Left ventricle myocardium inferior (tissue), 1 donor: Measurements from ENCODE around the gene RPRD1B. TPM values are rescaled to one million over a fixed set of nuclear protein-coding genes. Genes with fewer than 3 reads are reported as not detected.

ENCODE experiments used
- DNase-seq: peaks from one replicate; pipeline ENCODE4 v3.0.0-alpha.2; 2020
- H3K27ac ChIP-seq: fragments of 200-600 bp; replicated peaks from 2 replicates; pipeline ENCODE4 v1.8.0; 2021
- H3K27me3 ChIP-seq: fragments of 200-600 bp; 2 replicates; pipeline ENCODE4 v1.8.0; 2021; ENCODE audit warnings: low read depth
- H3K36me3 ChIP-seq: fragments of 200-600 bp; 2 replicates; pipeline ENCODE4 v1.8.0; 2021
- H3K4me1 ChIP-seq: fragments of 200-600 bp; 2 replicates; pipeline ENCODE4 v1.8.0; 2021
- H3K4me3 ChIP-seq: fragments of 200-600 bp; 2 replicates; pipeline ENCODE4 v1.8.0; 2021; ENCODE audit warnings: mild to moderate bottlenecking, moderate library complexity
- H3K9me3 ChIP-seq: fragments of 200-600 bp; replicated peaks from 2 replicates; pipeline ENCODE4 v1.8.0; 2021
- intact Hi-C: fragments of 100-400 bp; cut with micrococcal nuclease; formaldehyde crosslinking; loops from one replicate; pipeline ENCODE4 v1.11.0; 2022
- total RNA-seq: library from RNA; stranded (reverse); fragmentation: NEBNext Ultra II Directional; extraction: Animal tissue kit (Norgen Biotek cat#: 25700); gene quantifications from one replicate; pipeline ENCODE4 v1.2.1, GENCODE V29; 2021
- TF ChIP-seq, protein P1 (sequence below): fragments of 200-600 bp; IDR thresholded peaks from 2 replicates; pipeline ENCODE4 v1.8.0; 2021; ENCODE audit warnings: antibody characterized with exemption, mild to moderate bottlenecking, borderline replicate concordance
- donor health status: DM: no; HTN: yes; CAD: no; lungs with severe emphysema.

RPRD1B gene
- total RNA-seq, 1 donor from 2014 or later: 58.9 TPM

DNA sequence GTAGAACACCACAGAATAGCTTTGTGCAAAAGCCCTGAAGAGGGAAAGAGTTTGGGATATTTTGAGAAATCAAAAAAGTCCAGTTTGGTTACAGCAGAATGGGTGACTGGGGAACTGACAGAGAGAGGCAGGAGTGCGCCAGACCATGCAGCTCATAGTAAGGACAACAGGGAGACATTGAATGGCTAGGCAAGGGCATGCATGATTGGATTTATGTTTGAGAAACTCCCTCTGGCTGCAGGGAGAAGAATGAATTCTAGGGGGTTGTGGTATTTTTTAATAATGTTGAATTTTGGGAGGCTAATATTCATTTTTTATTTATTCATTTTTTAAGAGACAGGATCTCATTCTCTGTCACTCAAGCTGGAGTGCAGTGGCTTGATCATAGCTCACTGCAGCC, 81.7 kb downstream of the RPRD1B start:
- H3K36me3 ChIP-seq: no peaks in the 10 kb centered on the region
- H3K9me3 ChIP-seq: no peaks in the 10 kb centered on the region
- TF ChIP-seq, protein P1, sequence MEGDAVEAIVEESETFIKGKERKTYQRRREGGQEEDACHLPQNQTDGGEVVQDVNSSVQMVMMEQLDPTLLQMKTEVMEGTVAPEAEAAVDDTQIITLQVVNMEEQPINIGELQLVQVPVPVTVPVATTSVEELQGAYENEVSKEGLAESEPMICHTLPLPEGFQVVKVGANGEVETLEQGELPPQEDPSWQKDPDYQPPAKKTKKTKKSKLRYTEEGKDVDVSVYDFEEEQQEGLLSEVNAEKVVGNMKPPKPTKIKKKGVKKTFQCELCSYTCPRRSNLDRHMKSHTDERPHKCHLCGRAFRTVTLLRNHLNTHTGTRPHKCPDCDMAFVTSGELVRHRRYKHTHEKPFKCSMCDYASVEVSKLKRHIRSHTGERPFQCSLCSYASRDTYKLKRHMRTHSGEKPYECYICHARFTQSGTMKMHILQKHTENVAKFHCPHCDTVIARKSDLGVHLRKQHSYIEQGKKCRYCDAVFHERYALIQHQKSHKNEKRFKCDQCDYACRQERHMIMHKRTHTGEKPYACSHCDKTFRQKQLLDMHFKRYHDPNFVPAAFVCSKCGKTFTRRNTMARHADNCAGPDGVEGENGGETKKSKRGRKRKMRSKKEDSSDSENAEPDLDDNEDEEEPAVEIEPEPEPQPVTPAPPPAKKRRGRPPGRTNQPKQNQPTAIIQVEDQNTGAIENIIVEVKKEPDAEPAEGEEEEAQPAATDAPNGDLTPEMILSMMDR: peak; percentile 45
- no peak for DNase-seq
- H3K27ac ChIP-seq: no peak overlapping the region
- peaks cover 30% of the 10 kb centered on the region for H3K4me1 ChIP-seq
- intact Hi-C loops: no loop called here
- no peak overlapping the region for H3K4me3 ChIP-seq
- H3K27me3 ChIP-seq: no peaks in the 10 kb centered on the region

DNA sequence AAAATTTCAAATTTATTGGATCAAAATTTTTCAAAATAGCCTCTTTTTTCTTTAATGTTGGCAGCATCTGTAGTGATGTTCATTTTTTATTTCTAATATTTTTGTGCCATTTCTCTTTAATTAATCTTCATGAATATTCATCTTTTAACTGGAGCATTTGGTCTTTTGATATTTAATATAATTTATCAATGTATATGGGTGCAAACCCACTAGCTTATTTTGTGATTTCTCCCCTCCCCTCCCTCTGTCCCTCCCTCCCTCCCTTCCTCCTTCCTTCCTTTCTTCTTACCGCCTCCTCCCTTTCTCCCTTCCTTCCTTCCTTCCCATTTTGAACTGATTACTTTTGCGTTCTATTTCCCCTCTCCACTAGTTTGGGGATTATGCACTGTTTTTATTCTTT, 82.3 kb downstream of the RPRD1B start:
- H3K4me3 ChIP-seq: no peak overlapping the region
- TF ChIP-seq, protein P1: no peak
- H3K36me3 ChIP-seq: no peaks in the 10 kb centered on the region
- no peaks in the 10 kb centered on the region for H3K9me3 ChIP-seq
- no peak overlapping the region for H3K27ac ChIP-seq
- intact Hi-C loops: no loop called here
- no peak for DNase-seq
- H3K4me1 ChIP-seq: peaks cover 23% of the 10 kb centered on the region
- no peaks in the 10 kb centered on the region for H3K27me3 ChIP-seq

DNA sequence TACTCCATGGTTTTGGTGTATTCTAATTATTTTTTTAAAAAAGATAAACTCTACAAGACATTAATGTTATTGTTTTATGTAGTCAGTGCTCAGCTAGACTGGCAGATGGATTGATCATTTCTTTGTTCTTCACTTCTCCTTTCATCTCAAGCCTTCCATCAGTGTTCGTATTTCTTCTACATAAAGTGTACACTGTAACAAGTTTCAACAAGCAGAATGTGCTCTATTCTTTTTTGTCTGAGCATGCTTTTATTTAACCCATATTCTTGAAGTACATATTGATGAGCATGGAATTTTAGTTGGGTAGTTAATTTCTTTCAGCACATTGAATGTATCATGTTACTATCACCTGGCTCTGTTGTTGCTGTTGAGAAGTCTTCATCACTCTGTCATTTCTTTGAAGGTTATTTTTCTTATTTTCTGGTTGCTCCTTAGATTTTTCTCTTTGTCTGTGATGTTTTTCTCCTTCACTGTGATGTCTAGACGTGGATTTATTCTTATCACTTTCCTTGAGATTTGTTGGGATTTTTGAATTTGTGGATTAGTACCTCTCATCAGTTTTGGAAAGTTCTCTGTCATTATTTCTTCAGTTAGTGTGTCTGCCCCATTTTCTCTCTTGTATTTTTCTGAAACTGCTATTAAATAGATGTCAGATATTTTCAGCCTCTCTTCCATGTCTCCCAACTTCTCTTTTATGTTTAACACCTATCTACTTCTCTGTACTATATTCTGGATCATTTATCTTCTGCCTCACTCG, 83.0 kb downstream of the RPRD1B start:
- Histone ChIP-seq H3K4me1 (peaks cover 16% of the 10 kb centered on the region), H3K27me3 (no peaks in the 10 kb centered on the region), H3K36me3 (no peaks in the 10 kb centered on the region), H3K27ac (no peak overlapping the region), H3K4me3 (no peak overlapping the region), H3K9me3 (no peaks in the 10 kb centered on the region)
- intact Hi-C loops: no loop called here
- no peak for DNase-seq
- TF ChIP-seq, protein P1: no peak

DNA sequence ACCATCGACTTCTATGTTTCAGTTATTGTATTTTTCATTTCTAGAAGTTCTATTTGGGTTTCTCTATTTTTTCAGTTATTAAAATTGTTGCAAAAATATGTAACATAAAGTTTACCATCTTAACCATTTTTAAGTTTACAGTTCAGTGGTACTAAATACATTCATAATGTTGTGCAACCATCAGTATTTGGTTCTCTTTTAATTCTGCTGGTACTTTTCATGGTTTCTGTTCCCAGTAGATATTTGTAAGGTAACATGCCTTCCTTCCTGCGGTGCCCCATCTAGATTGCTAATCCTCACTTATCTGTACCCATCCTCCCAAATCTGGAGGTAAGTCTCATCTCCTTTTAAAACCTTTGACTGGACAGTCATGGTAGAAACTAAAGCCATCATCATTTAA, 83.7 kb downstream of the RPRD1B start:
- Histone ChIP-seq H3K9me3 (no peaks in the 10 kb centered on the region), H3K4me3 (no peak overlapping the region), H3K36me3 (no peaks in the 10 kb centered on the region), H3K4me1 (peaks cover 12% of the 10 kb centered on the region), H3K27ac (no peak overlapping the region), H3K27me3 (no peaks in the 10 kb centered on the region)
- no peak for DNase-seq
- TF ChIP-seq, protein P1: no peak
- intact Hi-C loops: no loop called here

DNA sequence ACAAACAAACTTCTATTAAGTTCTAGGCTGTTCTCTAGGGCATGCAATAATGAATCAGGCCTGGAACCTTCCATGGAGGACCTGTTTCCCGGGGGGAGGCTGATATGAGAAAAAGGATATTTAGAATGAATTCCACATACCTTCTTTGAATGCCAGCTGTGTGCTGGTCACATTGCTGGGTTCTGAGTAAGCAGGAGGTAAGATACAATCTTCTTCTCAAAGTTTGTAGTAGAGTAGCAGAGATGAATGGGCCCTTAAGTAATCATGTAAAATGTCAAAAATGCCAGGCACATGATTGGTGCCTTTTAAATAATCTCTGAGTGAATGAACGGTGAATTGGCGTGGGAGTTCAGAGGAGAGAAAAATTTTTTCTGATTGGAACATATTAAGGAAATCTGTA, 84.1 kb downstream of the RPRD1B start:
- Histone ChIP-seq H3K9me3 (no peaks in the 10 kb centered on the region), H3K27me3 (no peaks in the 10 kb centered on the region), H3K4me1 (peaks cover 12% of the 10 kb centered on the region), H3K36me3 (no peaks in the 10 kb centered on the region), H3K4me3 (no peak overlapping the region), H3K27ac (no peak overlapping the region)
- intact Hi-C loops: no loop called here
- TF ChIP-seq, protein P1: no peak
- DNase-seq: no peak
